MM.1S (cell line): ENCODE measurements around the gene FAM107B.

Experiments
- DNase-seq: peaks from one replicate; pipeline ENCODE4 v3.0.0-alpha.2; 2015
- H2AFZ ChIP-seq: fragments of 300-600 bp; sonication (generic); 2 replicates; pipeline ENCODE4 v1.6.0; 2016; ENCODE audit warnings: antibody characterized with exemption, low read length
- H3F3A ChIP-seq: fragments of 300-600 bp; sonication (generic); 2 replicates; pipeline ENCODE4 v1.6.1; 2016; ENCODE audit warnings: mild to moderate bottlenecking, antibody characterized with exemption, low read length, moderate library complexity, mixed read lengths; ENCODE audit not compliant: insufficient read depth
- H3K27ac ChIP-seq: fragments of 300-600 bp; sonication (generic); 2 replicates; pipeline ENCODE4 v1.5.1; 2016; ENCODE audit warnings: mild to moderate bottlenecking, low read length
- H3K27me3 ChIP-seq: fragments of 300-600 bp; sonication (generic); replicated peaks from 2 replicates; pipeline ENCODE4 v1.6.0; 2016; ENCODE audit warnings: low read length; ENCODE audit not compliant: insufficient read depth
- H3K36me3 ChIP-seq: fragments of 300-600 bp; sonication (generic); replicated peaks from 2 replicates; pipeline ENCODE4 v1.6.1; 2016; ENCODE audit warnings: mild to moderate bottlenecking, low read length, mixed read lengths; ENCODE audit not compliant: insufficient read depth
- H3K4me1 ChIP-seq: fragments of 300-600 bp; sonication (generic); 2 replicates; pipeline ENCODE4 v1.6.1; 2016; ENCODE audit warnings: low read length, mixed read lengths
- H3K4me2 ChIP-seq: fragments of 300-600 bp; sonication (generic); 2 replicates; pipeline ENCODE4 v1.6.0; 2016; ENCODE audit warnings: low read depth, low read length
- H3K4me3 ChIP-seq: fragments of 300-600 bp; sonication (generic); 2 replicates; pipeline ENCODE4 v1.5.1; 2016; ENCODE audit warnings: low read length, mixed read lengths
- H3K79me2 ChIP-seq: fragments of 300-600 bp; sonication (generic); 2 replicates; pipeline ENCODE4 v1.6.1; 2016; ENCODE audit warnings: mixed run types, low read length, mixed read lengths
- H3K9ac ChIP-seq: fragments of 300-600 bp; sonication (generic); 2 replicates; pipeline ENCODE4 v1.6.1; 2016; ENCODE audit warnings: low read length, mixed read lengths
- H3K9me2 ChIP-seq: fragments of 300-600 bp; sonication (generic); replicated peaks from 2 replicates; pipeline ENCODE4 v1.6.1; 2016; ENCODE audit warnings: mild to moderate bottlenecking, low read length, mixed read lengths; ENCODE audit not compliant: insufficient read depth
- H3K9me3 ChIP-seq: fragments of 300-600 bp; sonication (generic); replicated peaks from 2 replicates; pipeline ENCODE4 v1.6.1; 2016; ENCODE audit warnings: mild to moderate bottlenecking, low read length, mixed read lengths; ENCODE audit not compliant: insufficient read depth
- H4K20me1 ChIP-seq: fragments of 300-600 bp; sonication (generic); 2 replicates; pipeline ENCODE4 v1.6.1; 2016; ENCODE audit warnings: mild to moderate bottlenecking, low read length, moderate library complexity, mixed read lengths; ENCODE audit not compliant: insufficient read depth
- CTCF ChIP-seq: fragments of 300-600 bp; sonication (generic); IDR thresholded peaks from 2 replicates; pipeline ENCODE4 v1.5.1; 2016; ENCODE audit warnings: antibody characterized with exemption, low read length, mixed read lengths
- EZH2 ChIP-seq: fragments of 300-600 bp; sonication (generic); optimal IDR thresholded peaks from 2 replicates; pipeline ENCODE3; 2017; ENCODE audit warnings: low read depth, mild to moderate bottlenecking, antibody characterized with exemption, low read length, mixed read lengths
- EZH2phosphoT487 ChIP-seq: fragments of 300-600 bp; sonication (generic); IDR thresholded peaks from 2 replicates; pipeline ENCODE4 v1.6.1; 2018; ENCODE audit warnings: antibody characterized with exemption, low read length

The FAM107B gene

DNA sequence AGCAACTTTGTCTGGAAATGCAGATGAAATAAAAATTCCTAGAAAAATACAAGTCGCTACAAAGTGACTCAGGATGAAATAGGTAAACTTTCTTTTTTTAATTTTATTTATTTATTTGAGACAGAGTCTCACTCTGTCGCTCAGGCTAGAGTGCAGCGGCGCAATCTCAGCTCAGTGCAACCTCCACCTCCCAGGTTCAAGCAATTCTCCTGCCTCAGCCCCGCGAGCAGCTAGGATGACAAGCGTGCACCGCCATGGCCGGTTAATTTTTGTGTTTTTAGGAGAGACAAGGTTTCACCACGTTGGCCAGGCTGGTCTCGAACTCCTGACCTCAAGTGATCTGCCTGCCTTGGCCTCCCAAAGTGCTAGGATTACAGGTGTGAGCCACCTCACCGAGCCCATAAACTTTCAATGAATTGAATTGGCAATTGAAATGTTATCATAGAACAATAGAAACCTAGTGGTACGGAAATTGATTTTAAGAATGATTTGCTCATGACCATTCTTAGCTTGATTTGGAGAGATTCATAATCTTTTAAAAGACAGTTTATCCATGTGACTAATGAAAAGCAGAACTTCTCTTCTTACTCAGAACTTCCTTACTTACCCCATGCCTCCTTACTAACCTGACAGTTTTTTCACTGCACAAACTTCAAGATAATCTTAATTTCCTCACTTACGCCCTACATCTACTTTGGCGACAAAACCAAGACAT is 161.7 kb downstream of the FAM107B start:
- no peak overlapping the region for H2AFZ ChIP-seq
- H3K27ac ChIP-seq = no peak overlapping the region
- H3F3A ChIP-seq = peaks cover 9% of the 10 kb centered on the region; the same call in 1 of the 2 replicates

GRCh38 chr10:14611968-14612693 is 162.6 kb downstream of the FAM107B start:
- no peak overlapping the region for H3K27ac ChIP-seq
- TF ChIP-seq EZH2 = no peak
- no peak for TF ChIP-seq EZH2phosphoT487
- TF ChIP-seq CTCF = no peak

More for the DNA sequence above, 161.7 kb downstream of the FAM107B start:
- Histone ChIP-seq H3K4me2 (no peak overlapping the region), H4K20me1 (no peaks in the 10 kb centered on the region), H3K9me3 (no peaks in the 10 kb centered on the region), H3K79me2 (no peaks in the 10 kb centered on the region), H3K9me2 (no peaks in the 10 kb centered on the region), H3K4me3 (no peak overlapping the region), H3K27me3 (no peaks in the 10 kb centered on the region), H3K36me3 (no peaks in the 10 kb centered on the region; the same call in 1 of the 2 replicates), H3K9ac (no peak overlapping the region), H3K4me1 (peaks cover 25% of the 10 kb centered on the region)
- TF ChIP-seq EZH2phosphoT487 (no peak), CTCF (no peak), EZH2 (no peak)
- no peak for DNase-seq

GRCh38 chr10:14609178-14609577 is 165.5 kb downstream of the FAM107B start:
- Histone ChIP-seq H3K9ac (no peak overlapping the region), H3K4me1 (peaks cover 8% of the 10 kb centered on the region), H3K9me2 (no peaks in the 10 kb centered on the region), H3K36me3 (no peaks in the 10 kb centered on the region), H4K20me1 (no peaks in the 10 kb centered on the region), H3K9me3 (no peaks in the 10 kb centered on the region), H3K4me2 (no peak overlapping the region), H3K79me2 (no peaks in the 10 kb centered on the region), H3K27ac (no peak overlapping the region), H3K4me3 (no peak overlapping the region), H2AFZ (no peak overlapping the region), H3F3A (no peaks in the 10 kb centered on the region), H3K27me3 (0 out of 2 replicates have a peak, but pooled peaks cover 4% of the 10 kb centered on the region)
- DNase-seq = peak; percentile 2
- no peak for TF ChIP-seq EZH2phosphoT487
- TF ChIP-seq EZH2 = no peak
- TF ChIP-seq CTCF = no peak

More at GRCh38 chr10:14611968-14612693, 162.6 kb downstream of the FAM107B start:
- 0 out of 2 replicates have a peak, but pooled peaks cover 5% of the 10 kb centered on the region for H3F3A ChIP-seq
- H3K4me2 ChIP-seq = no peak overlapping the region
- H3K9ac ChIP-seq = no peak overlapping the region
- H3K4me3 ChIP-seq = no peak overlapping the region
- no peak overlapping the region for H2AFZ ChIP-seq
- DNase-seq = peak; percentile 1
- no peaks in the 10 kb centered on the region; the same call in 1 of the 2 replicates for H3K36me3 ChIP-seq
- no peaks in the 10 kb centered on the region for H3K9me2 ChIP-seq
- H3K79me2 ChIP-seq = no peaks in the 10 kb centered on the region
- H3K4me1 ChIP-seq = peaks cover 16% of the 10 kb centered on the region
- no peaks in the 10 kb centered on the region for H3K27me3 ChIP-seq
- no peaks in the 10 kb centered on the region for H4K20me1 ChIP-seq
- no peaks in the 10 kb centered on the region for H3K9me3 ChIP-seq
